Fibroblast of lung (primary cell): Measurements from ENCODE around the gene TAOK1. TPM values are rescaled to one million over a fixed set of nuclear protein-coding genes. Genes with fewer than 3 reads are reported as not detected.

Source experiments
- DNase-seq, 2 donors: peaks; one replicate each; pipeline versions ENCODE4 v3.0.0 to v3.0.0-alpha.2; 2010; ENCODE audit warnings: low read depth in 2 of 2
- H2AFZ ChIP-seq: 2 replicates; pipeline ENCODE4 v1.5.1; 2012; ENCODE audit warnings: low read length, control low read depth, inconsistent platforms
- H3K27ac ChIP-seq: 2 replicates; pipeline ENCODE4 v1.5.1; 2011; ENCODE audit warnings: low read length, control low read depth; ENCODE audit not compliant: insufficient read depth
- H3K27me3 ChIP-seq: 2 replicates; pipeline ENCODE4 v1.5.1; 2011; ENCODE audit warnings: mild to moderate bottlenecking, low read length; ENCODE audit not compliant: control insufficient read depth, insufficient read depth
- H3K36me3 ChIP-seq: 2 replicates; pipeline ENCODE4 v1.5.1; 2011; ENCODE audit warnings: low read length; ENCODE audit not compliant: control insufficient read depth, insufficient read depth
- H3K4me1 ChIP-seq: 2 replicates; pipeline ENCODE4 v1.5.1; 2011; ENCODE audit warnings: low read length; ENCODE audit not compliant: control insufficient read depth, insufficient read depth; ENCODE audit errors: extremely low read depth
- H3K4me2 ChIP-seq: 2 replicates; pipeline ENCODE4 v1.5.1; 2011; ENCODE audit warnings: low read length, control low read depth; ENCODE audit not compliant: insufficient read depth; ENCODE audit errors: extremely low read depth
- H3K4me3 ChIP-seq, 4 experiments: fragments of 200-600 bp in 1 of 4; sonication (generic) in 1 of 4; replicated peaks in 1 of 4; 2 replicates each; pipeline ENCODE4 v1.5.1; 2011 to 2016; ENCODE audit warnings: low read length in 4 of 4, low read depth in 3 of 4, mild to moderate bottlenecking in 3 of 4, control low read depth in 2 of 4, inconsistent platforms in 1 of 4, mixed read lengths in 1 of 4; ENCODE audit not compliant: insufficient read depth in 1 of 4; ENCODE audit errors: control extremely low read depth in 1 of 4
- H3K79me2 ChIP-seq: 2 replicates; pipeline ENCODE4 v1.5.1; 2012; ENCODE audit warnings: mild to moderate bottlenecking, low read length, inconsistent platforms; ENCODE audit not compliant: control insufficient read depth, insufficient read depth
- H3K9ac ChIP-seq: 2 replicates; pipeline ENCODE4 v1.5.1; 2011; ENCODE audit warnings: mild to moderate bottlenecking, low read length, control low read depth; ENCODE audit not compliant: insufficient read depth
- H3K9me3 ChIP-seq: 2 replicates; pipeline ENCODE4 v1.5.1; 2012; ENCODE audit warnings: low read depth, low read length; ENCODE audit not compliant: control insufficient read depth, insufficient read depth
- H4K20me1 ChIP-seq: 2 replicates; pipeline ENCODE4 v1.5.1; 2011; ENCODE audit warnings: low read length; ENCODE audit not compliant: control insufficient read depth, insufficient read depth; ENCODE audit errors: extremely low read depth
- CTCF ChIP-seq, 2 donors: IDR thresholded peaks in 1 of 2; conservative IDR thresholded peaks in 1 of 2; 1 replicate in 1 of 2; 2 replicates in 1 of 2; pipeline ENCODE4 v1.5.1; 2011 to 2012; ENCODE audit warnings: low read length in 2 of 2, control low read depth in 1 of 2, inconsistent platforms in 1 of 2, low read depth in 1 of 2, mild to moderate bottlenecking in 1 of 2
- EZH2 ChIP-seq: IDR thresholded peaks from 2 replicates; pipeline ENCODE4 v1.5.1; 2012; ENCODE audit warnings: low read length, control low read depth, mild to moderate bottlenecking; ENCODE audit errors: missing control alignments
- polyA plus RNA-seq, 2 donors: library from polyadenylated mRNA; depleted of rRNA in 1 of 2; stranded (reverse) in 1 of 2; unstranded in 1 of 2; fragments of >200 nt; gene quantifications; 2 replicates each; pipeline ENCODE4 v1.2.1, GENCODE V29; 2011 to 2012; ENCODE audit warnings: missing spikeins in 1 of 2
- total RNA-seq: library from RNA; depleted of rRNA; stranded (reverse); fragments of >200 nt; gene quantifications from 2 replicates; pipeline ENCODE4 v1.2.1, GENCODE V29; 2014

TAOK1 gene
- total and polyA plus RNA-seq, 2 donors (not counting 1 experiment from before 2014, with no cell fraction given): 35.1 to 62.8 TPM

DNA sequence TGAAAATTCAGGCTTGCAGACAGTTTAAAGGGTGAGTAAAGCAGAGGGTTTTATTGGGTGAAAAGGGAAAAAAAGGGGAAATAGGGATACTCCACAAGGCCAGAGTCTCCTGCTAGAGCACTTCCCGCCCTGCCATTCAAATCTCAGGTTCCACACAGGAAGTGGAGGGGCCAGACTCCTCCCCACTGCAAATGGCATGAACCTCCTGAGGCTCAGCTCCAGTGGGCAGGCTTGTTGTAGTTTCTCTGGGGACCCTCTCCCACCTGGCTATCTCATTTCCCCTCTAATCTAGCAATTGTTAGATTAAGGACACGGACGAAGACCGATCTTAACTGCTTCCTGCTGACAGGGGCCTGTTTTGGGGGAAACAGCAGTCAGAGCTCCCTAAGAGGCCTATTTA lies 43.4 kb downstream of the TAOK1 start:
- Histone ChIP-seq H3K9me3 (no peaks in the 10 kb centered on the region), H3K27ac (no peak overlapping the region), H3K4me3 (no peak overlapping the region), H3K4me1 (no peaks in the 10 kb centered on the region), H4K20me1 (no peaks in the 10 kb centered on the region), H3K4me2 (no peak overlapping the region), H3K27me3 (no peaks in the 10 kb centered on the region), H3K36me3 (no peaks in the 10 kb centered on the region), H3K9ac (no peak overlapping the region), H3K79me2 (peaks cover 82% of the 10 kb centered on the region), H2AFZ (no peak overlapping the region)
- DNase-seq: no peak
- TF ChIP-seq CTCF (conservative IDR thresholded peaks at IDR 0.05 in 1 of 2, IDR thresholded peaks at IDR 0.05 in 1 of 2; ENCODE audit: low read depth in 1 of 2, low read length in 2 of 2): no peak
- TF ChIP-seq EZH2: no peak

GRCh38 chr17:29434550-29434949 lies 44.4 kb downstream of the TAOK1 start:
- Histone ChIP-seq H3K4me1 (no peaks in the 10 kb centered on the region), H3K4me3 (no peak overlapping the region), H3K27ac (no peak overlapping the region), H3K4me2 (no peak overlapping the region), H3K9me3 (no peaks in the 10 kb centered on the region), H2AFZ (no peak overlapping the region), H3K36me3 (no peaks in the 10 kb centered on the region), H3K79me2 (peaks cover 78% of the 10 kb centered on the region), H4K20me1 (no peaks in the 10 kb centered on the region), H3K27me3 (no peaks in the 10 kb centered on the region), H3K9ac (no peak overlapping the region)
- TF ChIP-seq CTCF (conservative IDR thresholded peaks at IDR 0.05 in 1 of 2, IDR thresholded peaks at IDR 0.05 in 1 of 2; ENCODE audit: low read depth in 1 of 2, low read length in 2 of 2) (no peak), EZH2 (no peak)
- no peak for DNase-seq

DNA sequence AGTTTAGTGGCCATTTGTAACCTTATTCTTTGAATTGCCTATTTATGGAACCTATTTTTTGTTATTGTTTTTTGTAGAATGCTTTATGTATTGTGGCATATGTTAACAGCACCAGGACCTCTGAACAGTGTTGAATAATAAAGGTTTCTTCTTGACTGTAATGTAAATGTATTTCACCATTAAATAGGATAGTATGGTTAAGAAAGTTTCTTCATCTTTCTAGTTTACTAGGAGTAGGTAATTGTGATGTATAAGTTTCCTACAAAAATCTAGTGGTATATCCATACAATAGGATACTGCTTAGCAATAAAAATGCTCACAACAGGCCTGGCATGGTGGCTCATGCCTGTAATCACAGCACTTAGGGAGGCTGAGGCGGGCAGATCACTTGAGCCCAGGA lies 52.3 kb downstream of the TAOK1 start:
- no peak for TF ChIP-seq CTCF (conservative IDR thresholded peaks at IDR 0.05 in 1 of 2, IDR thresholded peaks at IDR 0.05 in 1 of 2; ENCODE audit: low read depth in 1 of 2, low read length in 2 of 2)
- TF ChIP-seq EZH2: no peak
- Histone ChIP-seq H3K9me3 (no peaks in the 10 kb centered on the region), H3K4me3 (no peak overlapping the region), H3K36me3 (no peaks in the 10 kb centered on the region), H3K79me2 (peaks cover 76% of the 10 kb centered on the region), H4K20me1 (peaks cover 4% of the 10 kb centered on the region), H3K27me3 (no peaks in the 10 kb centered on the region), H3K4me1 (peaks cover 4% of the 10 kb centered on the region), H3K4me2 (no peak overlapping the region), H3K9ac (no peak overlapping the region), H2AFZ (no peak overlapping the region), H3K27ac (no peak overlapping the region)
- DNase-seq: no peak
